H9 (cell line): ENCODE measurements around the gene AQP9. TPM values are rescaled to one million over a fixed set of nuclear protein-coding genes. Genes with fewer than 3 reads are reported as not detected.

Source experiments
- DNase-seq: peaks from one replicate; pipeline ENCODE4 v3.0.0-alpha.2; 2017
- H2AFZ ChIP-seq: one replicate; pipeline ENCODE4 v1.6.1; 2013; ENCODE audit warnings: mild to moderate bottlenecking, low read length, control low read depth, moderate library complexity
- H2AK5ac ChIP-seq: 2 replicates; pipeline ENCODE4 v1.6.1; 2013; ENCODE audit warnings: low read length, control low read depth, mixed read lengths; ENCODE audit not compliant: insufficient read length
- H2BK120ac ChIP-seq: one replicate; pipeline ENCODE4 v1.6.1; 2013; ENCODE audit warnings: low read depth, mild to moderate bottlenecking, low read length, control low read depth, inconsistent platforms; ENCODE audit not compliant: poor library complexity, severe bottlenecking
- H2BK12ac ChIP-seq: 2 replicates; pipeline ENCODE4 v1.6.1; 2013; ENCODE audit warnings: low read length, control low read depth, mixed read lengths, low read depth; ENCODE audit not compliant: insufficient read length
- H2BK15ac ChIP-seq: 2 replicates; pipeline ENCODE4 v1.6.1; 2013; ENCODE audit warnings: low read depth, low read length, control low read depth
- H2BK20ac ChIP-seq: one replicate; pipeline ENCODE4 v1.6.1; 2013; ENCODE audit warnings: low read depth, mild to moderate bottlenecking, low read length, control low read depth, inconsistent platforms; ENCODE audit not compliant: poor library complexity, severe bottlenecking
- H2BK5ac ChIP-seq: 2 replicates; pipeline ENCODE4 v1.6.1; 2013; ENCODE audit warnings: low read length, control low read depth, mixed read lengths; ENCODE audit not compliant: insufficient read length
- H3K14ac ChIP-seq: 2 replicates; pipeline ENCODE4 v1.6.1; 2013; ENCODE audit warnings: low read length, control low read depth; ENCODE audit not compliant: insufficient read depth
- H3K18ac ChIP-seq: 2 replicates; pipeline ENCODE4 v1.6.1; 2013; ENCODE audit warnings: low read depth, mild to moderate bottlenecking, mixed read lengths, low read length, control low read depth; ENCODE audit not compliant: insufficient read length
- H3K23ac ChIP-seq: 2 replicates; pipeline ENCODE4 v1.6.1; 2013; ENCODE audit warnings: low read length, control low read depth, mixed read lengths, low read depth; ENCODE audit not compliant: insufficient read length
- H3K23me2 ChIP-seq: 2 replicates; pipeline ENCODE4 v1.6.1; 2013; ENCODE audit warnings: low read depth, mild to moderate bottlenecking, mixed read lengths, low read length, control low read depth; ENCODE audit not compliant: insufficient read length, poor library complexity, severe bottlenecking
- H3K27ac ChIP-seq: 2 replicates; pipeline ENCODE4 v1.5.1; 2013; ENCODE audit warnings: low read length, control low read depth, mixed read lengths, low read depth; ENCODE audit not compliant: insufficient read length
- H3K27me3 ChIP-seq: 2 replicates; pipeline ENCODE4 v1.6.1; 2013; ENCODE audit warnings: low read length, control low read depth, inconsistent platforms; ENCODE audit not compliant: insufficient read depth
- H3K4ac ChIP-seq: 2 replicates; pipeline ENCODE4 v1.6.1; 2013; ENCODE audit warnings: low read depth, mild to moderate bottlenecking, control low read depth, inconsistent platforms, low read length, moderate library complexity
- H3K4me1 ChIP-seq: 2 replicates; pipeline ENCODE4 v1.6.1; 2013; ENCODE audit warnings: low read length, control low read depth, inconsistent platforms; ENCODE audit not compliant: insufficient read depth
- H3K4me2 ChIP-seq: 2 replicates; pipeline ENCODE4 v1.6.1; 2013; ENCODE audit warnings: low read length, control low read depth, mixed read lengths; ENCODE audit not compliant: insufficient read length, insufficient read depth
- H3K56ac ChIP-seq: 2 replicates; pipeline ENCODE4 v1.6.1; 2013; ENCODE audit warnings: low read depth, mild to moderate bottlenecking, mixed read lengths, low read length, control low read depth; ENCODE audit not compliant: insufficient read length
- H3K79me1 ChIP-seq: 2 replicates; pipeline ENCODE4 v1.6.1; 2013; ENCODE audit warnings: low read depth, mild to moderate bottlenecking, moderate library complexity, low read length, control low read depth, inconsistent platforms; ENCODE audit not compliant: insufficient read depth, poor library complexity, severe bottlenecking
- H3K79me2 ChIP-seq: 2 replicates; pipeline ENCODE4 v1.6.1; 2013; ENCODE audit warnings: low read length, control low read depth, inconsistent platforms; ENCODE audit not compliant: insufficient read depth
- H3K9ac ChIP-seq: 2 replicates; pipeline ENCODE4 v1.6.1; 2013; ENCODE audit warnings: low read length, control low read depth, mixed read lengths; ENCODE audit not compliant: insufficient read length; ENCODE audit errors: extremely low read depth
- H3K9me3 ChIP-seq: one replicate; pipeline ENCODE4 v1.6.1; 2013; ENCODE audit warnings: low read depth, low read length, inconsistent platforms; ENCODE audit not compliant: control insufficient read depth
- H3T11ph ChIP-seq: one replicate; pipeline ENCODE4 v1.6.1; 2013; ENCODE audit warnings: mild to moderate bottlenecking, low read length, control low read depth, inconsistent platforms
- H4K20me1 ChIP-seq: one replicate; pipeline ENCODE4 v1.6.1; 2013; ENCODE audit not compliant: control insufficient read depth, insufficient read length, insufficient read depth
- H4K5ac ChIP-seq: 2 replicates; pipeline ENCODE4 v1.6.1; 2013; ENCODE audit warnings: low read depth, mild to moderate bottlenecking, mixed read lengths, low read length, control low read depth; ENCODE audit not compliant: insufficient read length
- H4K8ac ChIP-seq: replicated peaks from 2 replicates; pipeline ENCODE4 v1.6.1; 2013; ENCODE audit warnings: low read length, control low read depth, mixed read lengths, low read depth; ENCODE audit not compliant: insufficient read length
- H4K91ac ChIP-seq: 2 replicates; pipeline ENCODE4 v1.6.1; 2013; ENCODE audit warnings: low read depth, mild to moderate bottlenecking, moderate library complexity, mixed read lengths, low read length, control low read depth; ENCODE audit not compliant: insufficient read length
- H3K27ac Mint-ChIP-seq, 3 experiments: 2 replicates in 2 of 3; 3 replicates in 1 of 3; pipeline ENCODE4 v1.8.0; 2020 to 2021; ENCODE audit warnings: mixed read lengths in 3 of 3, mild to moderate bottlenecking in 1 of 3, moderate library complexity in 1 of 3
- H3K27me3 Mint-ChIP-seq: 2 replicates; pipeline ENCODE4 v1.8.0; 2021; ENCODE audit warnings: low read depth, mild to moderate bottlenecking, moderate library complexity, mixed read lengths
- H3K36me3 Mint-ChIP-seq, 3 experiments: 2 replicates in 2 of 3; 3 replicates in 1 of 3; pipeline ENCODE4 v1.8.0; 2020 to 2021; ENCODE audit warnings: low read depth in 3 of 3, mixed read lengths in 3 of 3; ENCODE audit not compliant: insufficient read depth in 1 of 3
- H3K4me1 Mint-ChIP-seq, 2 experiments: 2 replicates each; pipeline ENCODE4 v1.8.0; 2020; ENCODE audit warnings: mixed read lengths in 2 of 2
- H3K4me3 Mint-ChIP-seq, 2 experiments: 2 replicates in 1 of 2; 3 replicates in 1 of 2; pipeline ENCODE4 v1.8.0; 2020 to 2021; ENCODE audit warnings: mild to moderate bottlenecking in 2 of 2, mixed read lengths in 2 of 2, moderate library complexity in 1 of 2
- H3K9me3 Mint-ChIP-seq, 2 experiments: 2 replicates in 1 of 2; 3 replicates in 1 of 2; pipeline ENCODE4 v1.8.0; 2020; ENCODE audit warnings: mild to moderate bottlenecking in 2 of 2, mixed read lengths in 2 of 2, moderate library complexity in 1 of 2
- WGBS: extraction: QIAGEN DNeasy Blood & Tissue Kit; methylation state at CpG from one replicate; pipeline ENCODE4 v1.1.7; 2013; ENCODE audit warnings: missing lambda C conversion rate, low lambda C conversion rate, mixed read lengths; ENCODE audit not compliant: insufficient read length; ENCODE audit errors: extremely low coverage; 5-methylcytosine and 5-hydroxymethylcytosine counted together
- total RNA-seq: library from RNA; stranded (reverse); gene quantifications from 2 replicates; pipeline ENCODE4 v1.2.1, GENCODE V29; 2021
- TF ChIP-seq, protein P1 (sequence below): fragments of 200-600 bp; sonication (generic); conservative IDR thresholded peaks from 3 replicates; pipeline ENCODE4 v1.8.0; 2021; ENCODE audit warnings: antibody characterized with exemption, mild to moderate bottlenecking

The AQP9 gene
- total RNA-seq, 1 experiment from 2014 or later, result not detected

DNA sequence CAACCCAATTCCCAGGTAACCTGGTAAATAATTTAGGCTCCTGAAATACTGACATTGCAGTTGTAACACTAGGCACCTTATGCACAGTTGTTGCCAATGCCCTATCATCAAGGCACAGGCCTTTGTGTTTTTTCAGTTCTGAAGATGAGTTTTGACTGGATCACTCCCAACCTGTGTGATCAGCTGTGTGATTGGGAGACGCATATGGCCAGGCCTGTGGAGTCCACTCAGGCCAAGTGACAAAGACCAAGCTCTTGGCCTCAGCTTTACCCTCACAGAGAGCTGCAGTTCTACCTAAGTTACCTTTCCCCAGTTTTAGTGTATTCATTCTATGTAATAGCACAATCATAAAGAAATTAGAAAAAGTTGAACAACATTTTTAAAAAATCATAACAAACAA is 19.2 kb upstream of the AQP9 start:
- Histone ChIP-seq H3K9me3 (no peaks in the 10 kb centered on the region), H2AFZ (no peak overlapping the region), H3K4me1 (no peaks in the 10 kb centered on the region), H4K8ac (no peak overlapping the region), H2BK15ac (no peak overlapping the region), H3K18ac (no peak overlapping the region), H2AK5ac (no peak overlapping the region), H2BK5ac (no peak overlapping the region), H3K27me3 (no peaks in the 10 kb centered on the region), H3T11ph (no peak overlapping the region), H2BK12ac (no peak overlapping the region), H3K4ac (no peak overlapping the region), H3K56ac (no peak overlapping the region), H3K4me2 (no peak overlapping the region), H3K9ac (no peak overlapping the region), H4K91ac (no peak overlapping the region), H3K14ac (no peak overlapping the region), H4K5ac (no peak overlapping the region), H3K79me1 (no peaks in the 10 kb centered on the region), H3K27ac (no peak overlapping the region), H3K79me2 (no peaks in the 10 kb centered on the region), H2BK120ac (no peak overlapping the region), H2BK20ac (no peak overlapping the region), H3K23ac (no peak overlapping the region), H4K20me1 (no peaks in the 10 kb centered on the region), H3K23me2 (no peaks in the 10 kb centered on the region)
- Mint-ChIP-seq H3K36me3 (peaks cover 0 to 2% (median 0%) of the 10 kb centered on the region in 3 experiments; a peak in 2 of 7 replicates), H3K27ac (no peak overlapping the region), H3K4me3 (no peak overlapping the region), H3K27me3 (no peaks in the 10 kb centered on the region; the same call in 1 of the 2 replicates), H3K9me3 (peaks cover 2% of the 10 kb centered on the region in 2 experiments; a peak in 2 of 5 replicates), H3K4me1 (peaks cover 5 to 8% of the 10 kb centered on the region in 2 experiments)
- TF ChIP-seq, protein P1, sequence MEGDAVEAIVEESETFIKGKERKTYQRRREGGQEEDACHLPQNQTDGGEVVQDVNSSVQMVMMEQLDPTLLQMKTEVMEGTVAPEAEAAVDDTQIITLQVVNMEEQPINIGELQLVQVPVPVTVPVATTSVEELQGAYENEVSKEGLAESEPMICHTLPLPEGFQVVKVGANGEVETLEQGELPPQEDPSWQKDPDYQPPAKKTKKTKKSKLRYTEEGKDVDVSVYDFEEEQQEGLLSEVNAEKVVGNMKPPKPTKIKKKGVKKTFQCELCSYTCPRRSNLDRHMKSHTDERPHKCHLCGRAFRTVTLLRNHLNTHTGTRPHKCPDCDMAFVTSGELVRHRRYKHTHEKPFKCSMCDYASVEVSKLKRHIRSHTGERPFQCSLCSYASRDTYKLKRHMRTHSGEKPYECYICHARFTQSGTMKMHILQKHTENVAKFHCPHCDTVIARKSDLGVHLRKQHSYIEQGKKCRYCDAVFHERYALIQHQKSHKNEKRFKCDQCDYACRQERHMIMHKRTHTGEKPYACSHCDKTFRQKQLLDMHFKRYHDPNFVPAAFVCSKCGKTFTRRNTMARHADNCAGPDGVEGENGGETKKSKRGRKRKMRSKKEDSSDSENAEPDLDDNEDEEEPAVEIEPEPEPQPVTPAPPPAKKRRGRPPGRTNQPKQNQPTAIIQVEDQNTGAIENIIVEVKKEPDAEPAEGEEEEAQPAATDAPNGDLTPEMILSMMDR, result no peak
- no peak for DNase-seq
- no CpG with 5 or more reads among the region's 1 CpG for WGBS
